ENCODE results near the gene TMEM150B. TPM values are rescaled to one million over a fixed set of nuclear protein-coding genes. Genes with fewer than 3 reads are reported as not detected.

TMEM150B gene
- total RNA-seq, 1 experiment from 2014 or later, result not detected

DNA sequence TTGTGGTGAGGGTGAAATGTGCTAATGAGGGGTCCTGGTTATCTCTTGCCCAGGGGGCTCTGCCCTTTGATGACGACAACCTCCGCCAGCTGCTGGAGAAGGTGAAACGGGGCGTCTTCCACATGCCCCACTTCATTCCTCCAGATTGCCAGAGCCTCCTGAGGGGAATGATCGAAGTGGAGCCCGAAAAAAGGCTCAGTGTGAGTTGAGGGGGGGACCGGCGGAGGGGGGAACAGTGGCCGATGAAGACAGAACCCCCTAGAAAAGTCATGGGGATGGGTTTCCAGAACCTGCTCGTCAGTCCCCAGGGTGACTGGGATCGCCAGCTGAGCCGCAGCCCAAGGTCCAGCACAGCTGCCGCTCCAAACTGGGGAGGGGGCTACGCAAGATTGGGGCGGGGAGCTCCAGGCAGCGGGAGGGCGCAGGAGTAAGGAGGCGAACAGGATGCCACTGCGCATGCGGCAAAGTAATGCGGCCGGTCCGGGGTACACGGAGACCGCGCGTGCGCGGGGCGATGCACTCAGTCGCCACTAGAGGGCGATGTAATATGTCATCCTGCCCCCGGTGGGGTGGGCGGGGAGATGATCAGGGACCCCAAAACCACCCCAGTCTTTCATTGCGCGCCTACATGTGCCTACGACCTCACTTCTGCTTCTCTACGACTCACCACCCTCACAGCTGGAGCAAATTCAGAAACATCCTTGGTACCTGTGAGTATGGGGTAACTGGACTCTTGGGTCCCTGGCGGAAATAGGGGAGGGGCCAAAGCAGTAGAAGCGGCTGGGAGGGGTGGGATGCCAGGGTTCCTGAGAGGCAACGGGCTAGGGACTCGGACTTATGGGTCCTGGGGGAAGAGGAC is 23.5 kb downstream of the TMEM150B start:
- peak overlapping the region; percentile 75 for H3K4me3 Mint-ChIP-seq (ENCODE audit: low read depth, unreplicated experiment)
- H3K27ac Mint-ChIP-seq (ENCODE audit: unreplicated experiment), result peak overlapping the region; percentile 42
- peak; percentile 96 for DNase-seq
- H3K36me3 Mint-ChIP-seq (ENCODE audit: insufficient read depth, unreplicated experiment), result peaks cover 11% of the 10 kb centered on the region
- no peaks in the 10 kb centered on the region for H3K9me3 Mint-ChIP-seq (ENCODE audit: low read depth, unreplicated experiment)
- peaks cover 10% of the 10 kb centered on the region for H3K4me1 Mint-ChIP-seq (ENCODE audit: low read depth, unreplicated experiment)
- CTCF ChIA-PET, result interaction anchor here (0.5 to 3.1 kb wide), 14 partner anchors 14 to 299 kb away, joined by 3 to 35 read pairs (median 4); partner anchors contain the start of genes KMT5C, TMEM238 and ZNF524
- H3K27me3 Mint-ChIP-seq (ENCODE audit: unreplicated experiment), result peaks cover 33% of the 10 kb centered on the region
- BruUV-seq (replicated peaks), result no TSS peak
- intact Hi-C loops (cut with micrococcal nuclease; ENCODE audit: unreplicated experiment), result loop anchor here (5.0 kb wide), 1 partner anchor 81 kb away; the partner anchor contains the start of gene TMEM238
- TF ChIP-seq, protein P1, sequence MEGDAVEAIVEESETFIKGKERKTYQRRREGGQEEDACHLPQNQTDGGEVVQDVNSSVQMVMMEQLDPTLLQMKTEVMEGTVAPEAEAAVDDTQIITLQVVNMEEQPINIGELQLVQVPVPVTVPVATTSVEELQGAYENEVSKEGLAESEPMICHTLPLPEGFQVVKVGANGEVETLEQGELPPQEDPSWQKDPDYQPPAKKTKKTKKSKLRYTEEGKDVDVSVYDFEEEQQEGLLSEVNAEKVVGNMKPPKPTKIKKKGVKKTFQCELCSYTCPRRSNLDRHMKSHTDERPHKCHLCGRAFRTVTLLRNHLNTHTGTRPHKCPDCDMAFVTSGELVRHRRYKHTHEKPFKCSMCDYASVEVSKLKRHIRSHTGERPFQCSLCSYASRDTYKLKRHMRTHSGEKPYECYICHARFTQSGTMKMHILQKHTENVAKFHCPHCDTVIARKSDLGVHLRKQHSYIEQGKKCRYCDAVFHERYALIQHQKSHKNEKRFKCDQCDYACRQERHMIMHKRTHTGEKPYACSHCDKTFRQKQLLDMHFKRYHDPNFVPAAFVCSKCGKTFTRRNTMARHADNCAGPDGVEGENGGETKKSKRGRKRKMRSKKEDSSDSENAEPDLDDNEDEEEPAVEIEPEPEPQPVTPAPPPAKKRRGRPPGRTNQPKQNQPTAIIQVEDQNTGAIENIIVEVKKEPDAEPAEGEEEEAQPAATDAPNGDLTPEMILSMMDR (IDR thresholded peaks at IDR 0.05; ENCODE audit: unreplicated experiment), result peak; percentile 99

DNA sequence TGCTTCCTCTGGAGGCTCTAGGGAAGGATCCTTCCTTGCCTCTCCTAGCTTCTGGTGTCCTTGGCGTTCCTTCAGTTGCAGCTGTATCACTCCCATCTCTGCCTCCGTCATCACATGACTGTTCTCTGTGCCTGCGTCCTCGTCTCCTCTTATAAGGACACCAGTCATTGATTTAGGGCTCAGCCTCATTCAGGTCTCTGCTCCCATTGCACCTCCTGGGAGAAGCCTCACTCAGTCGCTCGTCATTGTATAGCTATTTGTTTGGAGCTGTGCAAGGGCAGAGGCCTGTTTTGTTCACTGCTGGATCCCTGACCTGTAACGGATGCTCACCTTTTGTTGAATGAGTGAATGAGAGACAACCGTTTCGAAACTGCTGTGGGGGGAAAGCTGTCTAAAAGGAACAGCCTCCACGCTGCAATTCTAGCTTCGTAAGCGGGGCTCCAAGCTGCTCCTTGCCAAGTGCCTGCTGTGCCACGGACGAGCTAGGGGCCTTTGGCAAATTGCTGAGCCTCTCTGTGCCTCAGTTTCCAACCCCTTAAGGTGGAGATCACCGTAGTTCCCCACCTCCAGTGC is 24.2 kb downstream of the TMEM150B start:
- BruUV-seq (replicated peaks), result no TSS peak
- Mint-ChIP-seq H3K27me3 (ENCODE audit: unreplicated experiment) (peaks cover 33% of the 10 kb centered on the region), H3K27ac (ENCODE audit: unreplicated experiment) (no peak overlapping the region), H3K9me3 (ENCODE audit: low read depth, unreplicated experiment) (no peaks in the 10 kb centered on the region), H3K36me3 (ENCODE audit: insufficient read depth, unreplicated experiment) (peaks cover 11% of the 10 kb centered on the region), H3K4me3 (ENCODE audit: low read depth, unreplicated experiment) (peak overlapping the region; percentile 75), H3K4me1 (ENCODE audit: low read depth, unreplicated experiment) (peaks cover 10% of the 10 kb centered on the region)
- TF ChIP-seq, protein P1 (IDR thresholded peaks at IDR 0.05; ENCODE audit: unreplicated experiment), result no peak
- no peak for DNase-seq
- intact Hi-C loops (cut with micrococcal nuclease; ENCODE audit: unreplicated experiment), result loop anchor here (5.0 kb wide), 1 partner anchor 81 kb away; the partner anchor contains the start of gene TMEM238
- CTCF ChIA-PET, result interaction anchor here (0.5 to 3.1 kb wide), 11 partner anchors 13 to 299 kb away, joined by 3 to 35 read pairs (median 4); partner anchors contain the start of genes KMT5C, TMEM238 and ZNF524

- no peak overlapping the region for H3K27ac Mint-ChIP-seq (ENCODE audit: unreplicated experiment)
- CTCF ChIA-PET, result no interaction called here
- TF ChIP-seq, protein P1 (IDR thresholded peaks at IDR 0.05; ENCODE audit: unreplicated experiment), result no peak
- peaks cover 33% of the 10 kb centered on the region for H3K27me3 Mint-ChIP-seq (ENCODE audit: unreplicated experiment)
- H3K36me3 Mint-ChIP-seq (ENCODE audit: insufficient read depth, unreplicated experiment), result peaks cover 11% of the 10 kb centered on the region
- intact Hi-C loops (cut with micrococcal nuclease; ENCODE audit: unreplicated experiment), result loop anchor here (5.0 to 10.0 kb wide), 2 partner anchors 82 to 205 kb away; partner anchors contain the start of gene TMEM238
- no peaks in the 10 kb centered on the region for H3K9me3 Mint-ChIP-seq (ENCODE audit: low read depth, unreplicated experiment)
- no peak overlapping the region for H3K4me3 Mint-ChIP-seq (ENCODE audit: low read depth, unreplicated experiment)
- peaks cover 10% of the 10 kb centered on the region for H3K4me1 Mint-ChIP-seq (ENCODE audit: low read depth, unreplicated experiment)
- no peak for DNase-seq
- BruUV-seq (replicated peaks), result no TSS peak
These were observed 25.1 kb downstream of the TMEM150B start for GRCh38 chr19:55299991-55300390.

DNA sequence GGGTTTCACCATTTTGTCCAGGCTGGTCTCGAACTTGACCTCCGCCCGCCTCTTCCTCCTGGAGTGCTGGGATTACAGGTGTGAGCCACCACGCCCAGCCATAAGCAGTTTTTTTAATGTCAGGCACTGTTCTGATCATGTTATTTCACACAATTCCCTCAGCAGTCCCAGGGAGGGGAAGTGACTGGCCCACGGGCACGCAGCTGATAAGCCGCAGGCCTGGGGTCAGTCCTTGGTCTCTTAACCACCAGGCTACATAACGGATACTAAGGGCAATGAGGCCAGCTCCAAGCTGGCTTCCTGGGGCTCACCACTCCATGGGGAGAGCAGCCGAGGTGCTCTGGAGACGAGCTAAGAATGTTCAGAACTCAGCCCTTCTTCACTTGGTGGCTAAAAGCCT is 27.9 kb downstream of the TMEM150B start:
- no peak for DNase-seq
- H3K36me3 Mint-ChIP-seq (ENCODE audit: insufficient read depth, unreplicated experiment), result peaks cover 11% of the 10 kb centered on the region
- H3K4me1 Mint-ChIP-seq (ENCODE audit: low read depth, unreplicated experiment), result peaks cover 10% of the 10 kb centered on the region
- peaks cover 33% of the 10 kb centered on the region for H3K27me3 Mint-ChIP-seq (ENCODE audit: unreplicated experiment)
- no TSS peak for BruUV-seq (replicated peaks)
- CTCF ChIA-PET, result interaction anchor here (0.5 kb wide), 1 partner anchor 163 kb away, joined by 4 read pairs; no protein-coding TSS in a partner anchor
- H3K9me3 Mint-ChIP-seq (ENCODE audit: low read depth, unreplicated experiment), result no peaks in the 10 kb centered on the region
- TF ChIP-seq, protein P1 (IDR thresholded peaks at IDR 0.05; ENCODE audit: unreplicated experiment), result no peak
- H3K27ac Mint-ChIP-seq (ENCODE audit: unreplicated experiment), result no peak overlapping the region
- H3K4me3 Mint-ChIP-seq (ENCODE audit: low read depth, unreplicated experiment), result no peak overlapping the region
- intact Hi-C loops (cut with micrococcal nuclease; ENCODE audit: unreplicated experiment), result loop anchor here (10.0 kb wide), 1 partner anchor 208 kb away; no protein-coding TSS in a partner anchor

Measured in Calu3 (cell line).